Glomerular endothelial cell (primary cell): Measurements from ENCODE around the gene SRRM1. TPM values are rescaled to one million over a fixed set of nuclear protein-coding genes. Genes with fewer than 3 reads are reported as not detected.
"Not testable (repeated sequence)": the region's sequence is repeated elsewhere in the genome, so short reads cannot be mapped to it uniquely, and the experiment has no call there.

ENCODE experiments used
- DNase-seq: peaks from one replicate; pipeline ENCODE4 v3.0.0-alpha.2; 2011; ENCODE audit warnings: low read depth, low spot score; ENCODE audit errors: extremely low read depth
- total RNA-seq: library from RNA; depleted of rRNA; stranded (reverse); fragments of >200 nt; gene quantifications from 2 replicates; pipeline ENCODE4 v1.2.3, GENCODE V29; 2015

SRRM1 gene
- total RNA-seq, 1 donor from 2014 or later: 106 TPM

DNA sequence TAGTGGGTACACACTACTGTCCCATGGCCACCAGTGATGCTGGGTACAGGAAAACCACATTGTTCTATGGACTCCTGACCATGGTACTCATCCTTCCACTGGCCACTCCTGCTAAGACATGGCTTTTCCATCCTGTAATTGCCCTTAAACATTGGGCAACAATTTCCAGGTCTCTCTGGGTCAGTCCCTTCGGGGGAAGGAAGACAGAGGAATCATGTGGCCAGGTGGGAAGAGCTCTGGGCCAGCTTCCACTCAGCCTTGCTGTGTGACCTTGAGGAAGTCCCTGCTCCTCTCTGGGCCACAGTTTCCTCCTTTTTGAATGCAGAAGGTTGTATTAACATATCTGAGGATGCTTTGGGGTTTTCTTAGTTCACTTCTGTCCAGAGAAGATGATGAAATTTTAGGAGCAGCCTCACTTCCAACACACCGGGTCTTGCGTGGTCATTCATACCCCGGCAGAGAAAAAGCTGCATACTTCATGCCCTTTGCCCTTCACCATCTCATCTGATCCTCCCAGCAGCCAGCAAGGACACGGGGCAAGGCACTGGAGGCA lies 50.8 kb downstream of the SRRM1 start:
- no peak for DNase-seq

DNA sequence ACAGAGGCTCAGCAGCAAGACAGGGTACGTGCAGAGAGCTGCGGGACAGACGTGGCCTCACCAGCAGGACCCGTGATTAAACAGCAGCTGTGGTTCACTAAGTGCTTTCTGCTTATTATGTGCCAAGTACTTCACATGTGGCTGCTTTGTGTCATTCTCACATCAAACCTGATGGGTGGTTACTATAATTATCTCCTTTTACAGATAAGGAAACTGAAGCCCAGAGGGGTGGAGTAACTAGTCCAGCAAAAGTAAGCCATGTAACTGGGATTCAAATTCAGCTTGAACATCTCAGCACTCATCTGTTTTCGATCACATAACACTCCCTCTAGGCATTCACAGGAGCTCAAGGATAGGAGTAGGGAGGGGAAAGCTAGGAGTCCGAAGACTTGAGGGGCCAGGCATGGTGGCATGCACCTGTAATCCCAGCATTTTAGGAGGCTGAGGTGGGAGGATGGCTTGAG lies 51.3 kb downstream of the SRRM1 start:
- no peak for DNase-seq

DNA sequence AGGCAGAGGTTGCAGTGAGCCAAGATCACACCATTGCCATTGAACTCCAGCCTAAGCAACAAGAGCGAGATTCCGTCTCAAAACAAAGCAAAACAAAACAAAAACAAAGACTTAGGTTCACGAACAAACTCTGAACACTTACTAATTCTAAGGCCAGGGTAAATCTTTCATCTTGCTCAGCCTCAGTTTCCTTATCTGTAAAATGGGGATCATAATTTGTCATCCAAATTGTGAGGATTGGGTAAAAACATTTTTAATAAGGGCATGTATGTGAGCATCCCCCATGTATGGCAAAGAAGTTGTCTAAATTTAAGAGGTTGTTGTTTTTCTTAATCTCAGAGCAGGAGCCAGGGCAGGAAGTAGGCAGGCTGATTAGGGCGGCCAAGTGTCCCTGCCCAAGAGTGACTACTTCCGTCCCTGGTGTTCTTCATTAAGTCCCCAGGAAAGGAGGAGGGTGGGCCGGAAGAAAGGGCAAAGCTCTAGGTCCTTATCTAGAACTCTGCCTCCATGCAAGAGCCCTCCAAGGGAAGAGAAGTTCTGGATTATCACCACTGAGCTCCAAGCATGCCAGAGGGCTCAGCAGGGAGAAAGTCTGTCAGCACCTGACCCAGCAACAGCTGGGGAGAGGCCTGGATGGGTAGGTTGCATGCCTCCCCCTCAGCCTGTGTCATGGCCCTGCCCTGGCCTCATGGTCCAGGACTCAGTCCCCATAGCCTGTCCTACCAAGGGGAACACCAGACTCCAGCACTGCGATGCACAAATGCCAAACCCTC lies 52.3 kb downstream of the SRRM1 start:
- DNase-seq: no peak

DNA sequence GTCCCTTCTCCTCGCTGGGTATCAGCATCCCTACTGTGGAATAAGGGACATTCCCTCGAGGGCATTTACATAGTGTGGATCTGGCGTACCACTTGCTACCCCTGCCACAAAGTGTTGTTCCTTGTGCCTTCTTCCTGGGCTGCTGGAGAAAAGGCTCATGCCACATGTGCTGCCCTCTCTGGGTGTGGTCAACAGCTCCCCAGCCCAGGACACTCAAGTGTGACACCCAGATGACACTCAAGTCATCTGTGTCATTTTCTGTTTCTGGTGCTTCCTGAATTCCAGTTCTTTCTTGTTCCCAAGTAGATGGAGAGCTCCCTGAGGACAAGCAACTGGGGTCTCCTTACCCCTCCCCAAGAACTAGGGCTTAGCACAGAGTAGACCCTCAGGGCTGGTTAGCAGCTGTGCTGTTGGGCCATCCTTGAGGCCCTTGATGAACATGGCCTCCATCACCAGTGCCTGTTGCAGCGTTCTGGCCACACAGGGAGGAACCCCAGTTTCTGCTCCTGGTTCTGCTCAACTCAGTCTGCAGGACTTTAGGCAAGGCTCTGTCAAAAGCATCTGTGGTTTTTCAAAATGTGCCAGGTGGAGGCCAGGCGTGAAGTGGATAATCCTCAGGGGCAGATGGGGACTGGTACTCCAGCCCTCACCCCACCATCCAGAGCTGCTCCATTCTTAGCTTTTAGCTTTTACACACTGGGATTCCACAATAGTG lies 53.1 kb downstream of the SRRM1 start:
- DNase-seq: no peak

DNA sequence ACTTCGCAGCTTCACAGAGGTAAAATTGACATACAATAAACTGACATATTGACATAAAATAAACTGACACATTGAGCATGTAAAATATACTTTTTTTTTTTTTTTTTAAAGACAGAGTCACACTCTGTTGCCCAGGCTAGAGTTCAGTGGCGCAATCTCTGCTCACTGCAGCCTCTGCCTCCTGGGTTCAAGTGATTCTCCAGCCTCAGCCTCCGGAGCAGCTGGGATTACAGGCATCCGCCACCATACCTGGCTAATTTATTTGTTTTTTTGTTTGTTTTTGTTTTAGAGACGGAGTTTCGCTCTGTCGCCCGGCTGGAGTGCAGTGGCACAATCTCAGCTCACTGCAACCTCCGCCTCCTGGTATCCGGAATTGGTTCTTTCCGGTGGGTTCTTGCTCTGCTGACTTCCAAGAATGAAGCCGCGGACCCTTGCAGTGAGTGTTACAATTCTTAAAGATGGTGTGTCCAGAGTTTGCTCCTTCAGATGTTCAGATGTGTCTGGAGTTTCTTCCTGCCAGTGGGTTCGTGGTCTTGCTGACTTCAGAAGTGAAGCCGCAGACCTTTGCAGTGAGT lies 53.7 kb downstream of the SRRM1 start:
- DNase-seq: no peak

DNA sequence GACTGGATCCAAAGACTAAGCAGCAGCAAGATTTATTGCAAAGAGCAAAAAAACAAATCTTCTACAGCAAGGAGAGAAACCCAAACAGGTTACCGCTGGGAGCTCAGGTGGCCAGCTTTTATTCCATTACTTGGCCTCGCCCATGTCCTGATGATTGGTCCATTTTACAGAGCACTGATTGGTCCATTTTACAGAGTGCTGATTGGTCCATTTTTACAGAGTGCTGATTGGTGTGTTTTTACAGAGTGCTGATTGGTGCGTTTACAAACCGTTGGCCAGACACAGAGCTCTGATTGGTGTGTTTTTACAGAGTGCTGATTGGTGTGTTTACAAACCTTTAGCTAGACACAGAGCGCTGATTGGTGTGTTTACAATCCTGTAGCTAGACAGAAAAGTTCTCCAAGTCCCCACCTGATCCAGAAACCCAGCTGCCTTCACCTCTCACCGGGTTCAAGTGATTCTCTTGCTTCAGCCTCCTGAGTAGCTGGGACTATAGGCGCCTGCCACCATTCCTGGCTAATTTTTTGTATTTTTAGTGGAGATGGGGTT lies 54.4 kb downstream of the SRRM1 start:
- DNase-seq: not testable (repeated sequence)

DNA sequence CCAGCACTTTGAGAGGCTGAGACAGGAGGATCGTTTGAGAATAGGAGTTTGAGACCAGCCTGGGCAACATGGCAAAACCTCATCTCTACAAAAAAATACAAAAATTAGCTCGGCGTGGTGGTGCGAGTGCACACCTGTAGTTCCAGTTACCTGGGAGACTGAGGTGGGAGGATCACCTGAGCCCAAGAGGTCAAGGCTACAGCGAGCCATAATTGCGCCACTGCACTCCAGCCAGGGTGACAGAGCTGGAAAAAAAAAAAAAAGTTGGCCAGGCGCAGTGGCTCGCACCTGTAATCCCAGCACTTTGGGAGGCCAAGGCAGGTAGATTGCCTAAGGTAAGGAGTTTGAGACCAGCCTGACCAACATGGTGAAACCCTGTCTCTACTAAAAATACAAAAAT lies 55.2 kb downstream of the SRRM1 start:
- DNase-seq: not testable (repeated sequence)

DNA sequence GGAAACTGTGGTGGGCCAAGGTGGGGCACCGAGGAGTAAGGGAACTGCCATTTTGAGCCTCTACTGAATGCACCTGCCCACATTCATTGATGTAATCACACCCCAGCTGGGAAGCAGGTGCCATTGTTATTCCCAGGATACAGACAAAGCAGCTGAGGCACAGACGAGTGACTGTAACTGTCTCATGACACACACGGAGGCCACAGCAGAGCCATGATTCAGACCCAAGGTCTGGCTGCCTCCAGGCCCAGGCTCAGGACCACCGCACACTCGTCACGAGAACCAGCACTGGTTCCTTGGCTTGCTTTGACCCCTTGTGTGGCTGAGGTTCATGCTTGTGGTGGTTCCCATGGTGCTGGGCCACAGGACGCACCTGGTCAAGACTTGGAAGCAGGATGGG lies 56.5 kb downstream of the SRRM1 start:
- no peak for DNase-seq

DNA sequence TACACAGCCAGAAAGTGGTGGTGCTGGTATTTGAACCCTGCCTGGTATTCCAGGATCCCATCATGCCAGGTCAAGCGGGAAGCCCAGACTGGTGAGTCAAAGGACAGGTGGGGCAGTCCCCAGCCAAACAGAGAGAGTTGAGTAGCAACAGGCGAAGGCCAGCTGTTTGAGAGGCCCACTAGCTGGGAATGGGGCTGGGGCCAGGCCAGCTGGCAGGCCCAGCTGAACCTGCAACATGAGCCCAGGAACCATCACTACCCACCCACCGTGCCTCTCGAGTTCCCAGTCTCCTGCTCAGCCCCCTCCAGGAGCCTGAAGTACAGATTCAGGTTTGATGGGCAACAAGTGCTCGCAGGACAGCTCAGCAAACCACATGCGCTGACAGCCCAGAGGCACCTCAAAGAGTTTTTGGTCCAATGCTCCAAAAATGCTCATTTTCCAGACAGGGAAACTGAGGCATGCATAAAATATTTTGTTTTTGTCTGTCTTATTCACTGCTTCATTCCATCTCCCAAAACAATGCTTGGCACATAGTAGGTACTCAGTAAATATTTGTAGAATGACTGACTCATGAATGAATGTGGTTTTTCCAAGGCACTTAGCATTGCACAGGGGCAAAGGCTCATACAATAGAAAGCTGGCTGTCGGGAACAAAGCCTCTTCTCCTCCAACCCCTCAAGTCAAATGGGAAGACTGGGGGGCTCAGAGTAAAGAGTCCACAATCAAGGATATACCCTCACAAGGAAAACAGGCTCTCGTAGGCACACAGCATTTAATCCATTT lies 59.6 kb downstream of the SRRM1 start:
- DNase-seq: no peak

DNA sequence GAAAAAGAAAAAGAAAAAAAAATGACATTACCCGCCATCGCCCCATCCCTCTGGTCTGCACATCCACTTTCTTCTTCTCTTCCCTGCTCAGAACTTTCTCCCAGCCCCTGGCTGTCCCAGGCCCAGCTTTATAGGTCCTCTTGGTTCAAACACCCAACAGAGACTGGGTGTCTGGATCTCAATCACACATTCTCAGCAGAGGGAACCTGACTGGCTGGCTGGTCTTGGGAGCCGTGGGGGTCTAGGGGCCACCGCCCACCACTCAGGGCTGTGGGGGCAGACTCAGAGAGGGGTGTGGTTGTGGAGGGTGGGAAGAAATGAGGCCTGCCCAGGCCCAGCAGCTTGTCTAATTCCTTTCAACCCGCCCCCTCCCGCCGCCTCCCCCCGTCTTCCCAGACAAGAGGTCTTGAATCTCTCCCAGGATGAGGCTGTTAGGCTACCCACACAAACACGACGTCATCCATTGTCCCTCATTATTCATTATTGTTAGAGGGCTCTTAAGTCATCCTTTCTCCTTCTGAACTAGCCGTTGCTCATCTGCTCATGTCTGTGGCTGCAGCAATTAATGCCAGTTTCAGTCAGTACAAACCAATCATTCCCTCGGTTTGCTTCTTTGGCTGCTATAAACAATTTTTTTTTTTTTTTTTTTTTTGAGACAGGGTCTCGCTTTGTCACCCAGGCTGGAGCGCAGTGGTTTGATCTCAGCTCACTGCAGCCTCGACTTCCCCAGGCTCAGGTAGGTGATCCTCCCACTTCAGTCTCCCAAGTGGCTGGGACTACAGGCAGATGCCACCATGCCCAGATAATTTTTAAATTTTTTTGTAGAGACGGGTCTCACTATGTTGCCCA lies 61.5 kb downstream of the SRRM1 start:
- peak; percentile 41 for DNase-seq

DNA sequence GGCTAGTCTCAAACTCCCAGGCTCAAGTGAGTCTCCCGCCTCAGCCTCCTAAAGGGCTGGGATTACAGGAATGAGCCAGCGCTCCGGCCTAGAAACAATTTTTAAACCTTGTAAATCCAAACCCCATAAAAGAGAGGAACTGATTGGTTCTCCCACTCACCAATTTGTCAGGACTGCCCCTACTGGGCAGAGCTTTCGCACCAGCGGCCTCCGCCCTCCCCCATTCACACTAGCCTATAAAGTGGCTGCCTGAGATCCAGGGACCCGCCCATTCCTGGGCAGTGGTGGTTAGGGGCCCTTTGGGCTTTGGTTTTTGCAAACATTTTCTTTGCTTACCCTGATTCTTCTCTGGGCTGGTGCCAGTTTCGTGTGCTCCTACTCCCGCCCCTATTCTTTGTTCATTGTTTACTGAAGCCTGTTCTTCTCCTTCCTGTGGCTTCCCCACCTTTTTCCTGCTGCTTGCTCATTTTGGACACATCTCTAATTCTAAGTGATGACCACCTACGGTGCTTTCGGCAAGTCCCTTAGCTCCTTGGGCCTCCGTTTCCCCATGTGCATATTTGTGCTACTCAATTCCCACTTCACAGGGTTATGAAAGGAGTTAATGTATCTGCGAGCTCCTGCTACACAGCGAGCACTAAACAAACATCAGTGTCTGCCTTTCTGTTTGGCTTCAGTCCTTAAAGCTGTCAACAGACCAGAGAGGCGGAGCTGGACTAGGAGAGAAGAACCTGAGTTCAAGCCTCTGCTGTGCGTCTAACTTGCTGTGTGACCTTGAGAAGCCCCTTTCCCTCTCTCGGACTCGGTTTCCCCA lies 62.4 kb downstream of the SRRM1 start:
- DNase-seq: peak; percentile 89

DNA sequence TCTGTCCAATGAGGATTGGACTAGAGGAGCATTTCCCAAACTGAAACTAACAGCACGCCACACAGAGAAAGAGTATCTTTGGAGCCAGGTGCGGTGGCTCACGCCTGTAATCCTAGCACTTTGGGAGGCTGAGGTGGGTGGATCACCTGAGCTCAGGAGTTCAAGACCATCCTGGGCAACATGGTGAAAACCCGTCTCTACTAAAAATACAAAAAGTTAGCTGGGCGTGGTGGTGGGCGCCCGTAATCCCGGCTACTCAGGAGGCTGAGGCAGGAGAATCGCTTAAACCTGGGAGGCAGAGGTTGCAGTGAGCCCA lies 62.9 kb downstream of the SRRM1 start:
- DNase-seq: not testable (repeated sequence)

DNA sequence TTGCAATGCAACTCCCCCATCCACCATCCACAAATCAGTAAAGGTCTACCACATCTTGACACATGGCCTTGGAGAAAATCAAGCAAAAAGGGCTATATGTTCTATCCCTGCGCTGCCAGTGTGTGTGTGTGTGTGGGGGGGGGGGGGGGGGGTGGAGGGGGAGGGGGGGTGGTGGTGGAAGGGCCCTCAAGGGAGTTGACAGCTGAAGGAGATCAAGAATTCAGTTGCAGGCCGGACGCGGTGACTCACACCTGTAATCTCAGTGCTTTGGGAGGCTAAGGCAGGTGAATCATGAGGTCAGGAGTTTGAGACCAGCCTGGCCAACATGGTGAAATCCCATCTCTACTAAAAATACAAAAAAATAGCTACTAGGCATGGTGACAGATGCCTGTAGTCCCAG lies 64.6 kb downstream of the SRRM1 start:
- DNase-seq: no peak

DNA sequence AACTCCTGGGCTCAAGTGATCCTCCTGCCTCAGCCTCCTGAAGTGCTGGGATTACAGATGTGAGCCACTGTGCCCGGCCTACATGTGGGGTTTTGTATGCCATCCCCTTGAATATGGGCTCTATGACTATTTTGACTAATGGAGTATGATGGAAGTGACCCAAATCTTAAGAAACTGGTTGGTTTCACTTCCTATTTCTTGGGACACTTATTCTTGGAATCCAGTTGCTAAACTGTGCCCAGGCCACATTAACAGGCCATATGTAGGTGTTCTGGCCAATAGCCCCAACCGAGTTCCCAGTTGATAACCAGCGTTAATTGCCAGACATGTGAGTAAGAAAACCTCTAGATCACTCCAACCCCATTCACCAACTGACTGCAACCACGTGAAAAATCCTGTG lies 65.8 kb downstream of the SRRM1 start:
- no peak for DNase-seq

DNA sequence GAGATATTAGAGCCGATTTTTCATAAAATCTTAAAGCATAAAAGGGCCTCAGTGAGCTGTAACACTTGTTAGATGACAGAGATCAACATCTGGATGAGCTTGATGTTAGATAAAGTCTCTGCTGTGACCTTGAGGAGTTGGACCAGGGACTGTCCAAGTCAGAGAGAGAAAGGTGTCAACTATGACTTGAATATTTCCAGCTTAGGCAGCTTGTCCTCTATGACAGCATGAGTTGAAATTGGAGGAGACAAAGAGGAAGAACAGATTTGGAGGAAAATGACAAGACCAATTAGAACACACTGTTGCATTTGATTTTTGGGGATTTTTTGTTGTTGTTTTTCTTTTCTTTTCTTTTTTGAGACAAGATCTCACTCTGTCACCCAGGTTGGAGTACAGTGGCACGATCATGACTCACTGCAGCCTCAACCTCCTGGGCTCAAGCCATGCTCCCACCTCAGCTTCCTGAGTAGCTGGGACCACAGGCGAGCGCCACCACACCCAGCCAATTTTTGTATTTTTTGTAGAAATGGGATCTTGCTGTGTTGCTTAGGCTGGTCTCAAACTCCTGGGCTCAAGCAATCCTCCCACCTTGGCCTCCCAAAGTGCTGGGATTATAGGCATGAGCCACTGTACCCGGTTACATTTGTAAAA lies 66.8 kb downstream of the SRRM1 start:
- no peak for DNase-seq

DNA sequence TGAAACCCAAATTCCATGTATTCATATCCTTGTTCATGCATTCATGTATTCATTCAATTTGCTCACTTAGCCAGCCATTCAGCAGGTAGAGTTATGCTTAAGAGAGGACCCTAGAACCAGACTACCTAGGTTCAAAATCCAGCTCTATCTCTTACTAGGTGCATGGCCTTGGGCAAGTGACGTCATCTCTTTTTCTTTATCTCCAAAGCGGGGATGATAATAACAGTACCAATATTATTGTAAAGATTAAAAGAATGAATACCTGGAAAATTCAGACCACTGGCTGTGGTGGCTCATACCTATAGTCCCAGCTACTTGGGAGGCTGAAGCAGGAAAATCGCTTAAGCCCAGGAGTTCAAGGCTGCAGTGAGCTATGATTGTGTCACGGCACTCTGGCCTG lies 68.2 kb downstream of the SRRM1 start:
- no peak for DNase-seq

DNA sequence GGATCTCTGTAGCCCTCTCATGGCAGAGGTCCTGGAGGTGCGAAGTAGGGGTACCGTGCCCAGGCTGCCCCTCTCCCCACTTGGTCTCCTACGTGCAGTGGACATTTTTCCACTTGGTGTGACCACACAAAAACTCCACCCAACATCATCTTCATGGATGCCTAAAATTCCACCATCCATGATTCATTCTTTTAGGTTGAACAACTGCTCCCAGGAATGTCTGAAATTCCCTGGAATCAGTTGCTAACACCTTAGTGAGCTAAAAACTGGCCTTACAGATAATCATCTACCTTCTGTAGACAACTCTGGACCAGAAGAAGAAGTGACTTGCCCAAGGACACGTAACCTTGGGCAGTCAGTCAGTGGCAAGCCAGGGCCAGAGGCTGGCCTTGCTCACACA lies 70.1 kb downstream of the SRRM1 start:
- DNase-seq: no peak

DNA sequence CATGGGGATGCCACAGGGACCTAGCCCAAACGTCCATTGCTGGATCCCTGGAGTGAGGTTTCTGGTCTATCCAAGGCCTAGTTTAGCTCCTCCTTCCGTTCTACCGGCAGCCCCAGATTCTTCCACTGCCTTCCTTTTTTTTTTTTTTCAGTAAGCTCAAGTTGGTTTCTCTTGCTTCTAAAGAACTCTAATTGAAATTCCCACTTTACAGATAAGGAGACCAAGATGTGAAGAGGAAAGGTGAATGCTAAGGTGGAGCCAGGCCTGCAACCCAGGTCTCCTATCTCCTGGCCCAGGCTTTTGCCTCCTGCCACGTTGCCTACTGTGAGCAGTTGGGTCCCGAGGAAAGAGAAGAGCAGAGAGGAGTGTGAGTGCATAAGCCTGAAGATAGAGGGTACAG lies 70.6 kb downstream of the SRRM1 start:
- DNase-seq: no peak
